Muscle of leg (tissue), 11 donors: ENCODE data around the gene BDH1. TPM values are rescaled to one million over a fixed set of nuclear protein-coding genes. Genes with fewer than 3 reads are reported as not detected.
A peak's percentile ranks its signal among the peaks of the same experiment; 100 is the strongest.
"Not testable (repeated sequence)": the region's sequence is repeated elsewhere in the genome, so short reads cannot be mapped to it uniquely, and the experiment has no call there.

Source experiments
- DNase-seq: peaks from one replicate; pipeline ENCODE4 v3.0.0; 2013
- H3K27ac ChIP-seq: one replicate; pipeline ENCODE4 v1.5.1; 2013; ENCODE audit warnings: mild to moderate bottlenecking, low read length, control low read depth
- H3K27me3 ChIP-seq: one replicate; pipeline ENCODE4 v1.6.1; 2013; ENCODE audit warnings: low read length; ENCODE audit not compliant: control insufficient read depth, insufficient read depth
- H3K36me3 ChIP-seq: one replicate; pipeline ENCODE4 v1.6.1; 2013; ENCODE audit warnings: low read length; ENCODE audit not compliant: control insufficient read depth, insufficient read depth
- H3K4me1 ChIP-seq: one replicate; pipeline ENCODE4 v1.6.1; 2013; ENCODE audit warnings: low read length; ENCODE audit not compliant: control insufficient read depth, insufficient read depth
- H3K4me3 ChIP-seq: one replicate; pipeline ENCODE4 v1.5.1; 2013; ENCODE audit warnings: low read length, control low read depth
- H3K9me3 ChIP-seq: replicated peaks from 2 replicates; pipeline ENCODE4 v1.6.1; 2013; ENCODE audit warnings: low read depth, low read length; ENCODE audit not compliant: control insufficient read depth
- WGBS: methylation state at CpG from one replicate; pipeline ENCODE4 v1.1.5; 2013; ENCODE audit warnings: missing lambda C conversion rate; ENCODE audit not compliant: insufficient coverage; 5-methylcytosine and 5-hydroxymethylcytosine counted together
- polyA plus RNA-seq, 8 donors: library from polyadenylated mRNA; unstranded; fragments of 120-200 nt; gene quantifications; one replicate each; pipeline versions ENCODE4 v1.2.1 to v1.2.3, GENCODE V29; 2013; ENCODE audit warnings: inconsistent platforms in 1 of 8, low replicate concordance in 1 of 8; ENCODE audit not compliant: insufficient read length in 8 of 8, insufficient read depth in 1 of 8
- total RNA-seq: library from RNA; stranded (reverse); fragments of 120-200 nt; gene quantifications from one replicate; pipeline ENCODE4 v1.2.4, GENCODE V29; 2013

BDH1 gene
- total and polyA plus RNA-seq, 9 donors: 3.2 to 7.4 (median 3.9) TPM

GRCh38 chr3:197522183-197522715 is 33.5 kb downstream of the BDH1 start:
- H3K27ac ChIP-seq: peak overlapping the region; percentile 42
- H3K4me1 ChIP-seq: peaks cover 32% of the 10 kb centered on the region
- no peaks in the 10 kb centered on the region for H3K36me3 ChIP-seq
- 81% methylated on average over 3 of the region's 13 CpGs for WGBS
- DNase-seq: peak; percentile 44
- no peaks in the 10 kb centered on the region for H3K9me3 ChIP-seq
- no peak overlapping the region for H3K4me3 ChIP-seq
- no peaks in the 10 kb centered on the region for H3K27me3 ChIP-seq

GRCh38 chr3:197521277-197522182 is 34.2 kb downstream of the BDH1 start:
- DNase-seq: no peak
- H3K4me3 ChIP-seq: no peak overlapping the region
- 92% methylated on average over 15 of the region's 18 CpGs for WGBS

GRCh38 chr3:197520311-197521276 is 35.2 kb downstream of the BDH1 start:
- peak overlapping the region; percentile 65 for H3K27ac ChIP-seq

More at GRCh38 chr3:197521277-197522182, 34.2 kb downstream of the BDH1 start:
- H3K27ac ChIP-seq: peak overlapping the region; percentile 29
- H3K9me3 ChIP-seq: no peaks in the 10 kb centered on the region
- H3K4me1 ChIP-seq: peaks cover 37% of the 10 kb centered on the region
- no peaks in the 10 kb centered on the region for H3K27me3 ChIP-seq
- H3K36me3 ChIP-seq: no peaks in the 10 kb centered on the region

DNA sequence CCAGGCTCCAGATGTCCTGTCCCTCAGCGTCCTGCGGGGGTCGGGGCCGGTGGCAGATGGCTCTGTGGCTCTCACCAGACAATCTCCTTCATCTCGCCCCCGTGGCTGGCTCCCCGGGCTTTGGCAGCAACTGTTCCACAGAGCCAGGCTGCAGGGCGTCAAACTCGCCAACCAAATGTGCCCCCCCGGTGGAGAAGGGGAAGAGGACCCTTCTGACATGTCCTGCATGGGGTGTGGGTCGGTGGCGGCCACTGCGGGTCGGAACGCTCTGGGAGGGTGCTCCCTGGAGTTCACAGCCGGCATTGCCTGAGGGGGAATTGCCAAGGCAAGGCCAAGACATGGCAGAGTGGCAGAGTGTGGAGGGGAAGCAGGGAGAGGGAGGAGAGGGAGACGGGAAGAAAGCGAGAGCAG is 36.0 kb downstream of the BDH1 start:
- Histone ChIP-seq H3K27ac (no peak overlapping the region), H3K9me3 (no peaks in the 10 kb centered on the region), H3K36me3 (no peaks in the 10 kb centered on the region), H3K4me3 (no peak overlapping the region), H3K4me1 (peaks cover 37% of the 10 kb centered on the region), H3K27me3 (no peaks in the 10 kb centered on the region)
- no peak for DNase-seq
- 78% methylated on average over 15 of the region's 18 CpGs for WGBS

More at GRCh38 chr3:197520311-197521276, 35.2 kb downstream of the BDH1 start:
- H3K4me3 ChIP-seq: no peak overlapping the region
- H3K9me3 ChIP-seq: no peaks in the 10 kb centered on the region
- no peaks in the 10 kb centered on the region for H3K36me3 ChIP-seq
- peak; percentile 48 for DNase-seq
- no peaks in the 10 kb centered on the region for H3K27me3 ChIP-seq
- WGBS: 38% methylated on average over 27 of the region's 31 CpGs
- H3K4me1 ChIP-seq: peaks cover 37% of the 10 kb centered on the region

GRCh38 chr3:197518881-197519421 is 36.8 kb downstream of the BDH1 start:
- H3K4me3 ChIP-seq: no peak overlapping the region
- H3K27ac ChIP-seq: no peak overlapping the region
- WGBS: 89% methylated on average over 4 of the region's 6 CpGs
- H3K4me1 ChIP-seq: peaks cover 37% of the 10 kb centered on the region
- H3K36me3 ChIP-seq: no peaks in the 10 kb centered on the region
- no peaks in the 10 kb centered on the region for H3K9me3 ChIP-seq
- DNase-seq: no peak
- no peaks in the 10 kb centered on the region for H3K27me3 ChIP-seq

GRCh38 chr3:197517922-197518683 is 37.7 kb downstream of the BDH1 start:
- not testable (repeated sequence) for H3K27me3 ChIP-seq, H3K9me3 ChIP-seq, DNase-seq, H3K4me3 ChIP-seq, H3K27ac ChIP-seq, H3K36me3 ChIP-seq
- WGBS: 80% methylated on average over 1 of the region's 10 CpGs
- H3K4me1 ChIP-seq: peaks cover 36% of the 10 kb centered on the region

DNA sequence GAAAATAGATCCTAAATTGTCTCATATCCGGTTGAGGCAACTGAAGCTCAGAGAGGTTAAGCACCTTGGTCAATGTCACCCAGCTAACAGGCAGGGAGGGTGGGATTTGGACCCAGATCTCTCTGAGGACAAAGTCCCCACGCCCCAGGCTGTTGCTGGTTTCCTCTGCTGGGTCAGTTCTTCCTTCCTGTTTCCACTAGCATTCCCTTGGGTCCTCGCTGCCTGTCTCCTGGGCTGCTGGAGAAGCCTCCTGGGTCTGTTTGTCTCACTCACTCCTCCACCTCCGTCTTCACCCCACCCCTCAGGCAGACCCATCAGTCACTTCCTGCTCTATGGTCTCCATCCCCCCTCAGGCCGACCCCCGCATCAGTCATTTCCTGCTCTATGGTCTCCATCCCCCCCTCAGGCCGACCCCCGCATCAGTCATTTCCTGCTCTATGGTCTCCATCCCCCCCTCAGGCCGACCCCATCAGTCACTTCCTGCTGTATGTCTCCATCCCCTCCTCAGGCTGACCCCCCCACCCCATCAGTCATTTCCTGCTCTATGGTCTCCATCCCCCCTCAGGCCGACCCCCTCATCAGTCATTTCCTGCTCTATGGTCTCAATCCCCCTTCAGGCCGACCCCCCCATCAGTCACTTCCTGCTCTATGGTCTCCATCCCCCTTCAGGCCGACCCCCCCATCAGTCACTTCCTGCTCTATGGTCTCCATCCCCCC is 38.7 kb downstream of the BDH1 start:
- H3K9me3 ChIP-seq, DNase-seq, H3K36me3 ChIP-seq, H3K27me3 ChIP-seq, H3K27ac ChIP-seq, H3K4me3 ChIP-seq: not testable (repeated sequence)
- 58% methylated on average over 5 of the region's 12 CpGs for WGBS
- peaks cover 27% of the 10 kb centered on the region for H3K4me1 ChIP-seq

- Histone ChIP-seq H3K4me1 (peaks cover 21% of the 10 kb centered on the region), H3K27ac (no peak overlapping the region), H3K27me3 (no peaks in the 10 kb centered on the region), H3K4me3 (no peak overlapping the region), H3K9me3 (no peaks in the 10 kb centered on the region), H3K36me3 (peaks cover 2% of the 10 kb centered on the region)
- DNase-seq: no peak
- 59% methylated on average over 6 of the region's 6 CpGs for WGBS
Measured at GRCh38 chr3:197516517-197516889, 39.3 kb downstream of the BDH1 start.
